A673 (cell line): ENCODE data around the gene LY6G5C.

Source experiments
- EZH2 ChIP-seq: fragments of 200-600 bp; sonication (generic); IDR thresholded peaks from 2 replicates; pipeline ENCODE4 v1.6.1; 2017; ENCODE audit warnings: borderline replicate concordance, low read depth, mild to moderate bottlenecking, mixed read lengths, antibody characterized with exemption, low read length; ENCODE audit not compliant: poor library complexity, severe bottlenecking
- TF ChIP-seq, protein P1 (sequence below): fragments of 300-800, 200-600 bp; sonication (generic); conservative IDR thresholded peaks from 2 replicates; pipeline ENCODE4 v1.5.1; 2017; ENCODE audit warnings: low read depth, mild to moderate bottlenecking, antibody characterized with exemption, low read length, moderate library complexity, mixed read lengths

GRCh38 chr6:31700740-31701401 lies 20.0 kb upstream of the LY6G5C start:
- TF ChIP-seq, protein P1, sequence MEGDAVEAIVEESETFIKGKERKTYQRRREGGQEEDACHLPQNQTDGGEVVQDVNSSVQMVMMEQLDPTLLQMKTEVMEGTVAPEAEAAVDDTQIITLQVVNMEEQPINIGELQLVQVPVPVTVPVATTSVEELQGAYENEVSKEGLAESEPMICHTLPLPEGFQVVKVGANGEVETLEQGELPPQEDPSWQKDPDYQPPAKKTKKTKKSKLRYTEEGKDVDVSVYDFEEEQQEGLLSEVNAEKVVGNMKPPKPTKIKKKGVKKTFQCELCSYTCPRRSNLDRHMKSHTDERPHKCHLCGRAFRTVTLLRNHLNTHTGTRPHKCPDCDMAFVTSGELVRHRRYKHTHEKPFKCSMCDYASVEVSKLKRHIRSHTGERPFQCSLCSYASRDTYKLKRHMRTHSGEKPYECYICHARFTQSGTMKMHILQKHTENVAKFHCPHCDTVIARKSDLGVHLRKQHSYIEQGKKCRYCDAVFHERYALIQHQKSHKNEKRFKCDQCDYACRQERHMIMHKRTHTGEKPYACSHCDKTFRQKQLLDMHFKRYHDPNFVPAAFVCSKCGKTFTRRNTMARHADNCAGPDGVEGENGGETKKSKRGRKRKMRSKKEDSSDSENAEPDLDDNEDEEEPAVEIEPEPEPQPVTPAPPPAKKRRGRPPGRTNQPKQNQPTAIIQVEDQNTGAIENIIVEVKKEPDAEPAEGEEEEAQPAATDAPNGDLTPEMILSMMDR = no peak
- no peak for TF ChIP-seq EZH2
